ENCODE data around the gene EFNA3. TPM values are rescaled to one million over a fixed set of nuclear protein-coding genes. Genes with fewer than 3 reads are reported as not detected.

The EFNA3 gene
- total RNA-seq, 1 experiment from 2014 or later = 23.5 TPM

DNA sequence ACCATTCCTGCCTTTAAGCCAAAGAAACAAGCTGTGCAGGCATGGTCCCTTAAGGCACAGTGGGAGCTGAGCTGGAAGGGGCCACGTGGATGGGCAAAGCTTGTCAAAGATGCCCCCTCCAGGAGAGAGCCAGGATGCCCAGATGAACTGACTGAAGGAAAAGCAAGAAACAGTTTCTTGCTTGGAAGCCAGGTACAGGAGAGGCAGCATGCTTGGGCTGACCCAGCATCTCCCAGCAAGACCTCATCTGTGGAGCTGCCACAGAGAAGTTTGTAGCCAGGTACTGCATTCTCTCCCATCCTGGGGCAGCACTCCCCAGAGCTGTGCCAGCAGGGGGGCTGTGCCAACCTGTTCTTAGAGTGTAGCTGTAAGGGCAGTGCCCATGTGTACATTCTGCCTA lies 55.7 kb downstream of the EFNA3 start:
- Histone ChIP-seq H3K4me2 (ENCODE audit: low read length) (peak overlapping the region; percentile 76), H3K27me3 (ENCODE audit: low read length) (no peaks in the 10 kb centered on the region), H3K36me3 (ENCODE audit: low read depth, low read length) (peaks cover 26% of the 10 kb centered on the region), H2AFZ (ENCODE audit: low read length) (no peak overlapping the region), H3F3A (ENCODE audit: low read length, unreplicated experiment) (no peaks in the 10 kb centered on the region), H3K9ac (ENCODE audit: low read length) (peak overlapping the region; percentile 45), H3K9me3 (ENCODE audit: low read length) (no peaks in the 10 kb centered on the region), H4K20me1 (ENCODE audit: low read length) (no peaks in the 10 kb centered on the region), H3K4me3 (ENCODE audit: low read length) (peak overlapping the region; percentile 87), H3K27ac (ENCODE audit: low read length) (peak overlapping the region; percentile 94), H3K4me1 (ENCODE audit: insufficient read depth, low read length) (peaks cover 64% of the 10 kb centered on the region), H3K9me2 (replicated peaks; ENCODE audit: low read length) (no peaks in the 10 kb centered on the region), H3K79me2 (ENCODE audit: low read length) (peaks cover 48% of the 10 kb centered on the region)
- intact Hi-C loops (cut with micrococcal nuclease) = no loop called here
- no TSS peak for BruUV-seq (replicated peaks)
- DNase-seq (peak; percentile 19), ATAC-seq (no peak)
- ChIA-PET CTCF (interaction anchor here (0.6 to 1.8 kb wide), 6 partner anchors 33 to 83 kb away, joined by 3 to 8 read pairs (median 4); partner anchors contain the start of genes ADAM15 and KRTCAP2), POLR2A (ENCODE audit: unreplicated experiment) (interaction anchor here (0.6 to 1.0 kb wide), 3 partner anchors 9 to 119 kb away, joined by 3 to 5 read pairs (median 4); partner anchors contain the start of gene KRTCAP2)
- no peak for TF ChIP-seq EZH2phosphoT487 (IDR thresholded peaks at IDR 0.05; ENCODE audit: borderline replicate concordance, low read length)
- TF ChIP-seq, protein P1, sequence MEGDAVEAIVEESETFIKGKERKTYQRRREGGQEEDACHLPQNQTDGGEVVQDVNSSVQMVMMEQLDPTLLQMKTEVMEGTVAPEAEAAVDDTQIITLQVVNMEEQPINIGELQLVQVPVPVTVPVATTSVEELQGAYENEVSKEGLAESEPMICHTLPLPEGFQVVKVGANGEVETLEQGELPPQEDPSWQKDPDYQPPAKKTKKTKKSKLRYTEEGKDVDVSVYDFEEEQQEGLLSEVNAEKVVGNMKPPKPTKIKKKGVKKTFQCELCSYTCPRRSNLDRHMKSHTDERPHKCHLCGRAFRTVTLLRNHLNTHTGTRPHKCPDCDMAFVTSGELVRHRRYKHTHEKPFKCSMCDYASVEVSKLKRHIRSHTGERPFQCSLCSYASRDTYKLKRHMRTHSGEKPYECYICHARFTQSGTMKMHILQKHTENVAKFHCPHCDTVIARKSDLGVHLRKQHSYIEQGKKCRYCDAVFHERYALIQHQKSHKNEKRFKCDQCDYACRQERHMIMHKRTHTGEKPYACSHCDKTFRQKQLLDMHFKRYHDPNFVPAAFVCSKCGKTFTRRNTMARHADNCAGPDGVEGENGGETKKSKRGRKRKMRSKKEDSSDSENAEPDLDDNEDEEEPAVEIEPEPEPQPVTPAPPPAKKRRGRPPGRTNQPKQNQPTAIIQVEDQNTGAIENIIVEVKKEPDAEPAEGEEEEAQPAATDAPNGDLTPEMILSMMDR (conservative IDR thresholded peaks at IDR 0.05; ENCODE audit: low read depth, low read length) = 0 out of 2 replicates have a peak, but pooled peaks have one; percentile 23
- no peak for TF ChIP-seq EZH2 (IDR thresholded peaks at IDR 0.05; ENCODE audit: low read length, unreplicated experiment)

DNA sequence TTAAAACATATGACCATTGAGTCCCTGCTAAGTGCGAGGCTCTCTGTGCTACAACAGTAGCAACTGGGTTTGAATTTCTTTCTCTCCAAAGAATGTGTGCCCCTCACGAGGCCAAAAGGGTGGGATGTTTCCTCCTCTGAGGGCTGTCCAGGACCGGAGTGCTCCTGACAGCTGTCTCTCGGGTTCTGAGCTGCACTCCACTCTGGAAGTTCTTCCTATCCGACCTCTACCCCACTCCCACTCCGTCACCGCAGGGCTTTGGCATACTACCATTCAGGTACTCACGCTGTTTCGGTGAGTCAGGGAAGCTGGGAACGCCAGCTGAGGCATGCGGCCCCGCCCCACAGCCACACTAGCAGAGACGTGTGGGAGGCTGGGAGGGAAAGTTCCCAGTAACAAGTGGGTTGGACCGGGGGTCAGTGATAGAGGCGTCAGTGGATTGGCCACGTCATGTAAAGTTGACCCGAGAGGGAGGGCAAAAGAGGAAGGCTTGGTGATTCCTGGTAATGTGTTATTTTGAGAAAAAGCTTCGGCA lies 56.3 kb downstream of the EFNA3 start:
- DNase-seq (peak; percentile 100), ATAC-seq (peak; percentile 74)
- H3K4me3 ChIP-seq (ENCODE audit: low read length) = peak overlapping the region; percentile 87
- BruUV-seq (replicated peaks) = TSS peak; percentile 82
- H3K9me2 ChIP-seq (replicated peaks; ENCODE audit: low read length) = no peaks in the 10 kb centered on the region
- H3K27me3 ChIP-seq (ENCODE audit: low read length) = no peaks in the 10 kb centered on the region
- intact Hi-C loops (cut with micrococcal nuclease) = loop anchor here (1.0 to 5.0 kb wide), 4 partner anchors 8 to 163 kb away; partner anchors contain the start of genes CKS1B, EFNA1 and SHC1
- H3K36me3 ChIP-seq (ENCODE audit: low read depth, low read length) = peaks cover 26% of the 10 kb centered on the region
- peak overlapping the region; percentile 91 for H3K4me2 ChIP-seq (ENCODE audit: low read length)
- H3F3A ChIP-seq (ENCODE audit: low read length, unreplicated experiment) = no peaks in the 10 kb centered on the region
- peak overlapping the region; percentile 67; the same call in 1 of the 2 replicates for H2AFZ ChIP-seq (ENCODE audit: low read length)
- peaks cover 59% of the 10 kb centered on the region for H3K4me1 ChIP-seq (ENCODE audit: insufficient read depth, low read length)
- ChIA-PET CTCF (interaction anchor here (0.6 to 1.8 kb wide), 7 partner anchors 32 to 84 kb away, joined by 3 to 8 read pairs (median 4); partner anchors contain the start of genes ADAM15 and KRTCAP2), POLR2A (ENCODE audit: unreplicated experiment) (interaction anchor here (0.6 to 1.0 kb wide), 6 partner anchors 9 to 719 kb away, joined by 3 to 6 read pairs (median 4); partner anchors contain the start of gene KRTCAP2)
- no peak for TF ChIP-seq EZH2phosphoT487 (IDR thresholded peaks at IDR 0.05; ENCODE audit: borderline replicate concordance, low read length)
- TF ChIP-seq EZH2 (IDR thresholded peaks at IDR 0.05; ENCODE audit: low read length, unreplicated experiment) = no peak
- H3K9ac ChIP-seq (ENCODE audit: low read length) = peak overlapping the region; percentile 89
- H3K27ac ChIP-seq (ENCODE audit: low read length) = peak overlapping the region; percentile 94
- no peaks in the 10 kb centered on the region for H4K20me1 ChIP-seq (ENCODE audit: low read length)
- peaks cover 53% of the 10 kb centered on the region for H3K79me2 ChIP-seq (ENCODE audit: low read length)
- no peaks in the 10 kb centered on the region for H3K9me3 ChIP-seq (ENCODE audit: low read length)

DNA sequence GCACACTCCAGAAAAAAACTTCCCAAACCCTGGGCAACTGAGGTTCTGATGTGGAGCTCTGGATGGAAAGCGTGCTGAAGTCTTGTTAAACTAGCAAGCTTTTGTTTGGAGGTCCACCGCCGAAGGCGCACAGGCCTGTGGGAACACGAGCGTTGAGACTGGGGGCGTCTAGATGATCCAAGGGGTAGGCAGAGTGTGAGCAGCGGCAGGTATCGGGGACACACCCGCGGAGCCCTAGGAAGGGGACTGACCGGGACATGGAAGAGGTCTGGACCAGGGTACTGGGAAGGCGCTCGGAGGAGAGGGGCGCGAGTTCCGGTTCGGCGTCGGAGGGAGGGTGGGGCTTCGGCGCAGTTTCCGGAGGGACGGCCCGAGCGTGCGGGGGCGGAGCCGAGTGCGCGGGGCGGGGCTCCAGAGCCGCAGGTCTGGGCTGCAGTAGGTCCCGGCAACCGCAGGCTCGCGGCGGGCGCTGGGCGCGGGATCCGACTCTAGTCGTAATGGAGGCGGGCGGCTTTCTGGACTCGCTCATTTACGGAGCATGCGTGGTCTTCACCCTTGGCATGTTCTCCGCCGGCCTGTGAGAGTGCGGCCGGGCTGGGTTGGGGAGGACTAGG lies 56.9 kb downstream of the EFNA3 start, which contains the start of gene SLC50A1:
TSS of gene SLC50A1 (plus strand) at position 438 of the 614 bp plus-strand sequence. CDS start at position 498, 60 bp downstream.
- peak within 1 kb of the TSS; percentile 94 for H3K27ac ChIP-seq (ENCODE audit: low read length)
- H2AFZ ChIP-seq (ENCODE audit: low read length) = peak within 1 kb of the TSS; percentile 67
- TF ChIP-seq EZH2 (IDR thresholded peaks at IDR 0.05; ENCODE audit: low read length, unreplicated experiment) (no peak), EZH2phosphoT487 (IDR thresholded peaks at IDR 0.05; ENCODE audit: borderline replicate concordance, low read length) (no peak)
- TF ChIP-seq, protein P1 (conservative IDR thresholded peaks at IDR 0.05; ENCODE audit: low read depth, low read length) = no peak
- peak within 1 kb of the TSS; percentile 91 for H3K4me2 ChIP-seq (ENCODE audit: low read length)
- ChIA-PET CTCF (interaction anchor here (0.6 to 1.8 kb wide), 6 partner anchors 32 to 84 kb away, joined by 3 to 8 read pairs (median 4); partner anchors contain the start of genes ADAM15 and KRTCAP2), POLR2A (ENCODE audit: unreplicated experiment) (interaction anchor here (0.6 to 1.0 kb wide), 5 partner anchors 10 to 719 kb away, joined by 4 to 6 read pairs (median 4); partner anchors contain the start of gene KRTCAP2)
- H3K27me3 ChIP-seq (ENCODE audit: low read length) = no peaks in the 10 kb centered on the region
- intact Hi-C loops (cut with micrococcal nuclease) = loop anchor here (1.0 to 5.0 kb wide), 4 partner anchors 8 to 163 kb away; partner anchors contain the start of genes CKS1B, EFNA1 and SHC1
- peak; percentile 97 for DNase-seq
- ATAC-seq = peak; percentile 73
- no peaks in the 10 kb centered on the region for H4K20me1 ChIP-seq (ENCODE audit: low read length)
- peaks cover 51% of the 10 kb centered on the region for H3K79me2 ChIP-seq (ENCODE audit: low read length)
- no peaks in the 10 kb centered on the region for H3K9me2 ChIP-seq (replicated peaks; ENCODE audit: low read length)
- no peaks in the 10 kb centered on the region for H3F3A ChIP-seq (ENCODE audit: low read length, unreplicated experiment)
- H3K9ac ChIP-seq (ENCODE audit: low read length) = peak within 1 kb of the TSS; percentile 89
- H3K36me3 ChIP-seq (ENCODE audit: low read depth, low read length) = peaks cover 26% of the 10 kb centered on the region
- H3K4me1 ChIP-seq (ENCODE audit: insufficient read depth, low read length) = peaks cover 54% of the 10 kb centered on the region
- H3K9me3 ChIP-seq (ENCODE audit: low read length) = no peaks in the 10 kb centered on the region
- BruUV-seq (replicated peaks) = no TSS peak
- peak within 1 kb of the TSS; percentile 87 for H3K4me3 ChIP-seq (ENCODE audit: low read length)

All from PC-3 (cell line).